ENCODE results near the gene LRCH4.

Gene LRCH4

GRCh38 chr7:100598425-100598824 is 12.5 kb upstream of the LRCH4 start:
- H3K36me3 Mint-ChIP-seq (ENCODE audit: low read depth), result no peaks in the 10 kb centered on the region
- no peak overlapping the region for H3K27ac Mint-ChIP-seq
- H3K4me1 Mint-ChIP-seq (ENCODE audit: low read depth), result peaks cover under 1% of the 10 kb centered on the region
- no peaks in the 10 kb centered on the region for H3K9me3 Mint-ChIP-seq
- H3K4me3 Mint-ChIP-seq, result no peak overlapping the region
- H3K27me3 Mint-ChIP-seq, result no peaks in the 10 kb centered on the region

GRCh38 chr7:100595188-100595587 is 9.3 kb upstream of the LRCH4 start:
- Mint-ChIP-seq H3K36me3 (ENCODE audit: low read depth) (no peaks in the 10 kb centered on the region), H3K4me3 (no peak overlapping the region), H3K4me1 (ENCODE audit: low read depth) (no peaks in the 10 kb centered on the region), H3K9me3 (no peaks in the 10 kb centered on the region), H3K27ac (no peak overlapping the region), H3K27me3 (peaks cover 4% of the 10 kb centered on the region)

GRCh38 chr7:100591596-100591995 is 5.7 kb upstream of the LRCH4 start:
- no peaks in the 10 kb centered on the region for H3K36me3 Mint-ChIP-seq (ENCODE audit: low read depth)
- H3K4me1 Mint-ChIP-seq (ENCODE audit: low read depth), result peaks cover 3% of the 10 kb centered on the region
- no peak overlapping the region for H3K4me3 Mint-ChIP-seq
- no peak overlapping the region for H3K27ac Mint-ChIP-seq
- H3K27me3 Mint-ChIP-seq, result peaks cover 4% of the 10 kb centered on the region
- H3K9me3 Mint-ChIP-seq, result no peaks in the 10 kb centered on the region

GRCh38 chr7:100590077-100590737 is 4.3 kb upstream of the LRCH4 start:
- Mint-ChIP-seq H3K4me1 (ENCODE audit: low read depth) (peaks cover 9% of the 10 kb centered on the region), H3K4me3 (no peak overlapping the region), H3K36me3 (ENCODE audit: low read depth) (no peaks in the 10 kb centered on the region), H3K9me3 (no peaks in the 10 kb centered on the region), H3K27ac (no peak overlapping the region), H3K27me3 (peaks cover 4% of the 10 kb centered on the region)

GRCh38 chr7:100589341-100589947 is 3.5 kb upstream of the LRCH4 start:
- Mint-ChIP-seq H3K36me3 (ENCODE audit: low read depth) (no peaks in the 10 kb centered on the region), H3K27me3 (peaks cover 4% of the 10 kb centered on the region), H3K4me3 (no peak overlapping the region), H3K9me3 (no peaks in the 10 kb centered on the region), H3K27ac (no peak overlapping the region), H3K4me1 (ENCODE audit: low read depth) (peaks cover 17% of the 10 kb centered on the region)

- peak overlapping the region; percentile 38 for H3K4me3 Mint-ChIP-seq
- H3K27ac Mint-ChIP-seq, result peak overlapping the region; percentile 5
- peaks cover 24% of the 10 kb centered on the region for H3K4me1 Mint-ChIP-seq (ENCODE audit: low read depth)
- no peaks in the 10 kb centered on the region for H3K9me3 Mint-ChIP-seq
- peaks cover 4% of the 10 kb centered on the region for H3K27me3 Mint-ChIP-seq
- H3K36me3 Mint-ChIP-seq (ENCODE audit: low read depth), result no peaks in the 10 kb centered on the region
Measured at GRCh38 chr7:100588438-100588837, 2.5 kb upstream of the LRCH4 start.

GRCh38 chr7:100586266-100587025 is 517 bp upstream of the LRCH4 start, which contains the start of gene FBXO24:
Gene FBXO24 (plus strand): TSS chr7:100586328. CDS start chr7:100586626, 298 bp downstream.
- H3K27me3 Mint-ChIP-seq, result peaks cover 4% of the 10 kb centered on the region
- no peaks in the 10 kb centered on the region for H3K9me3 Mint-ChIP-seq
- peak within 1 kb of the TSS; percentile 98 for H3K27ac Mint-ChIP-seq
- peaks cover 38% of the 10 kb centered on the region for H3K4me1 Mint-ChIP-seq (ENCODE audit: low read depth)
- H3K4me3 Mint-ChIP-seq, result peak within 1 kb of the TSS; percentile 92
- no peaks in the 10 kb centered on the region for H3K36me3 Mint-ChIP-seq (ENCODE audit: low read depth)

- peak overlapping the region; percentile 98 for H3K27ac Mint-ChIP-seq
- H3K36me3 Mint-ChIP-seq (ENCODE audit: low read depth), result peaks cover 4% of the 10 kb centered on the region
- no peaks in the 10 kb centered on the region for H3K27me3 Mint-ChIP-seq
- no peaks in the 10 kb centered on the region for H3K9me3 Mint-ChIP-seq
- peaks cover 38% of the 10 kb centered on the region for H3K4me1 Mint-ChIP-seq (ENCODE audit: low read depth)
- peak overlapping the region; percentile 92 for H3K4me3 Mint-ChIP-seq
Measured at GRCh38 chr7:100584683-100585510, 1.0 kb downstream of the LRCH4 start.

- H3K4me1 Mint-ChIP-seq (ENCODE audit: low read depth), result peaks cover 38% of the 10 kb centered on the region
- H3K9me3 Mint-ChIP-seq, result no peaks in the 10 kb centered on the region
- no peaks in the 10 kb centered on the region for H3K27me3 Mint-ChIP-seq
- H3K36me3 Mint-ChIP-seq (ENCODE audit: low read depth), result peaks cover 4% of the 10 kb centered on the region
- peak overlapping the region; percentile 92 for H3K4me3 Mint-ChIP-seq
- H3K27ac Mint-ChIP-seq, result peak overlapping the region; percentile 98
Measured at GRCh38 chr7:100584054-100584682, 1.8 kb downstream of the LRCH4 start.

GRCh38 chr7:100583132-100584053 is 2.5 kb downstream of the LRCH4 start:
- peaks cover 4% of the 10 kb centered on the region for H3K36me3 Mint-ChIP-seq (ENCODE audit: low read depth)
- H3K27me3 Mint-ChIP-seq, result no peaks in the 10 kb centered on the region
- H3K9me3 Mint-ChIP-seq, result no peaks in the 10 kb centered on the region
- H3K27ac Mint-ChIP-seq, result peak overlapping the region; percentile 98
- peak overlapping the region; percentile 92 for H3K4me3 Mint-ChIP-seq
- peaks cover 37% of the 10 kb centered on the region for H3K4me1 Mint-ChIP-seq (ENCODE audit: low read depth)

GRCh38 chr7:100582650-100583049 is 3.3 kb downstream of the LRCH4 start:
- Mint-ChIP-seq H3K9me3 (no peaks in the 10 kb centered on the region), H3K4me3 (peak overlapping the region; percentile 92), H3K27ac (peak overlapping the region; percentile 98), H3K36me3 (ENCODE audit: low read depth) (peaks cover 4% of the 10 kb centered on the region), H3K27me3 (no peaks in the 10 kb centered on the region), H3K4me1 (ENCODE audit: low read depth) (peaks cover 35% of the 10 kb centered on the region)

- no peaks in the 10 kb centered on the region for H3K27me3 Mint-ChIP-seq
- H3K9me3 Mint-ChIP-seq, result no peaks in the 10 kb centered on the region
- peaks cover 4% of the 10 kb centered on the region for H3K36me3 Mint-ChIP-seq (ENCODE audit: low read depth)
- H3K27ac Mint-ChIP-seq, result peak overlapping the region; percentile 98
- H3K4me1 Mint-ChIP-seq (ENCODE audit: low read depth), result peaks cover 35% of the 10 kb centered on the region
- H3K4me3 Mint-ChIP-seq, result peak overlapping the region; percentile 92
Measured at GRCh38 chr7:100582041-100582579, 3.8 kb downstream of the LRCH4 start.
